Medulla oblongata (tissue), 1 donor: ENCODE measurements around the gene MAB21L4.

Source experiments
- DNase-seq: peaks from one replicate; pipeline ENCODE4 v3.0.0-alpha.2; 2015; ENCODE audit errors: extremely low spot score

MAB21L4 gene

GRCh38 chr2:240925568-240926515 lies 29.9 kb upstream of the MAB21L4 start:
- DNase-seq: no peak

- no peak for DNase-seq
Observed at GRCh38 chr2:240925191-240925567, 29.2 kb upstream of the MAB21L4 start.

GRCh38 chr2:240922982-240923537 lies 27.1 kb upstream of the MAB21L4 start:
- no peak for DNase-seq

- no peak for DNase-seq
Observed at GRCh38 chr2:240922245-240922981, 26.5 kb upstream of the MAB21L4 start.

GRCh38 chr2:240921995-240922244 lies 26.0 kb upstream of the MAB21L4 start:
- DNase-seq: no peak

- DNase-seq: no peak
Observed at GRCh38 chr2:240921311-240921994, 25.5 kb upstream of the MAB21L4 start.

GRCh38 chr2:240920783-240921231 lies 24.9 kb upstream of the MAB21L4 start:
- no peak for DNase-seq

GRCh38 chr2:240919786-240920782 lies 24.1 kb upstream of the MAB21L4 start:
- no peak for DNase-seq

GRCh38 chr2:240919161-240919781 lies 23.3 kb upstream of the MAB21L4 start:
- no peak for DNase-seq

GRCh38 chr2:240918258-240919091 lies 22.5 kb upstream of the MAB21L4 start:
- DNase-seq: no peak

- no peak for DNase-seq
Observed at GRCh38 chr2:240917684-240918257, 21.8 kb upstream of the MAB21L4 start.

- no peak for DNase-seq
Observed at GRCh38 chr2:240917009-240917683, 21.2 kb upstream of the MAB21L4 start.

- no peak for DNase-seq
Observed at GRCh38 chr2:240916571-240917008, 20.6 kb upstream of the MAB21L4 start.

GRCh38 chr2:240915526-240916341 lies 19.8 kb upstream of the MAB21L4 start:
- no peak for DNase-seq

GRCh38 chr2:240914645-240915525 lies 18.9 kb upstream of the MAB21L4 start:
- no peak for DNase-seq

- peak; percentile 33 for DNase-seq
Observed at GRCh38 chr2:240913810-240914644, 18.1 kb upstream of the MAB21L4 start.
